ENCODE results near the gene CNDP1.

DNA sequence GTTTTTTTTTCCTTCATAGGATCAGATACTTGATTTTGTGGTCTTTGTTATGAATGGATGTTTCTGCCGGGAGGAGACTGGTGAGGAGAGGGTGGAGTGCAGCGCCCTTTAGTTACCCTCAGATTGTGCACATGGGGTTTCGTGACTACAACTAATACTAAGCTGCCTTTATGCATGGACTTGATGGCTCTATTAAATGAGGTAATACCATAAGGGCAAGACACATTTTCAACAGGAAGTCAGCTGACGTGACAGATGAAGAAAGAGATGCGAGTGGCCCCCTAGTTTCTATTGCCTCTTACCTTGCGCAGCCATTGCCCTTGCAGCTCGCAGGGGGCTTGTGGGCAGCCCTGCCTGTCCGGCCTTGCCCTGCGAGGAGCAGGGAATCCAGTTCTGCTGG lies 87.8 kb downstream of the CNDP1 start:
- TF ChIP-seq, protein P1, sequence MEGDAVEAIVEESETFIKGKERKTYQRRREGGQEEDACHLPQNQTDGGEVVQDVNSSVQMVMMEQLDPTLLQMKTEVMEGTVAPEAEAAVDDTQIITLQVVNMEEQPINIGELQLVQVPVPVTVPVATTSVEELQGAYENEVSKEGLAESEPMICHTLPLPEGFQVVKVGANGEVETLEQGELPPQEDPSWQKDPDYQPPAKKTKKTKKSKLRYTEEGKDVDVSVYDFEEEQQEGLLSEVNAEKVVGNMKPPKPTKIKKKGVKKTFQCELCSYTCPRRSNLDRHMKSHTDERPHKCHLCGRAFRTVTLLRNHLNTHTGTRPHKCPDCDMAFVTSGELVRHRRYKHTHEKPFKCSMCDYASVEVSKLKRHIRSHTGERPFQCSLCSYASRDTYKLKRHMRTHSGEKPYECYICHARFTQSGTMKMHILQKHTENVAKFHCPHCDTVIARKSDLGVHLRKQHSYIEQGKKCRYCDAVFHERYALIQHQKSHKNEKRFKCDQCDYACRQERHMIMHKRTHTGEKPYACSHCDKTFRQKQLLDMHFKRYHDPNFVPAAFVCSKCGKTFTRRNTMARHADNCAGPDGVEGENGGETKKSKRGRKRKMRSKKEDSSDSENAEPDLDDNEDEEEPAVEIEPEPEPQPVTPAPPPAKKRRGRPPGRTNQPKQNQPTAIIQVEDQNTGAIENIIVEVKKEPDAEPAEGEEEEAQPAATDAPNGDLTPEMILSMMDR (IDR thresholded peaks at IDR 0.05): no peak
- no peak for TF ChIP-seq EZH2 (IDR thresholded peaks at IDR 0.05; ENCODE audit: borderline replicate concordance, insufficient read depth, low read depth, low read length, poor library complexity, severe bottlenecking)

Measured in B cell (primary cell).